Epithelial cell of esophagus (primary cell): ENCODE results near the gene SLC25A41.

Experiments
- DNase-seq: peaks from one replicate; pipeline ENCODE4 v3.0.0; 2010; ENCODE audit warnings: low read depth
- H3K4me3 ChIP-seq: 2 replicates; pipeline ENCODE4 v1.5.1; 2011; ENCODE audit warnings: mild to moderate bottlenecking, low read length, control low read depth
- CTCF ChIP-seq: IDR thresholded peaks from 2 replicates; pipeline ENCODE4 v1.5.1; 2011; ENCODE audit warnings: low read depth, mild to moderate bottlenecking, low read length, control low read depth, inconsistent platforms; ENCODE audit not compliant: insufficient read depth; ENCODE audit errors: missing control alignments

SLC25A41 gene

GRCh38 chr19:6443986-6444385 lies 10.4 kb upstream of the SLC25A41 start:
- DNase-seq, result no peak
- no peak overlapping the region for H3K4me3 ChIP-seq
- no peak for TF ChIP-seq CTCF

DNA sequence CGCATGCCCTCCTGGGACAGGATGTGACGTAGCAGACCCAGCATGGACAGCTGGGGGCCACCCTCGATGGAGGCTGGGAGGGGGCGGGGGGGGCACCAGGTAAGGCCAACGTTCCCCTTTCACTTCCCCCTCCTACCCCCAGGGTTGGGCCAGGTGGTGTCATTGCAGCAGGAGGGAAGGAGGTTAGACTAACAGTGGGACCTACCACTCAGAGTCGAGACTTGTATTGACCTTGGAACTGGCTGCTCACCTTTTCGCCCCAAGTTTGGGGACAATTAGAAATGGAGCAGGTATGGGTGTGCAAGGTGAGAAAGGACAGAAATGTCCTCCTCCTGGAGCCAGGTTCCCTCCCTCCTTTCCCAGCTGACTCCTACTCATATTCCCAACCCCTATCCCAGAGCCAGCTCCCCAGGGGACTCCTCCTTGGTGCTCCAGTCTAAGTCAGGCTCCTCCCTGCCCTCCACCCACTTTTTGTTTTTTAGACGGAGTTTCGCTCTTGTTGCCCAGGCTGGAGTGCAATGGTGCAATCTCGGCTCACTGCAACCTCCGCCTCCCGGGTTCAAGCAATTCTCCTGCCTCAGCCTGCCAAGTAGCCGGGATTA lies 8.6 kb upstream of the SLC25A41 start:
- no peak overlapping the region for H3K4me3 ChIP-seq
- no peak for TF ChIP-seq CTCF
- no peak for DNase-seq

DNA sequence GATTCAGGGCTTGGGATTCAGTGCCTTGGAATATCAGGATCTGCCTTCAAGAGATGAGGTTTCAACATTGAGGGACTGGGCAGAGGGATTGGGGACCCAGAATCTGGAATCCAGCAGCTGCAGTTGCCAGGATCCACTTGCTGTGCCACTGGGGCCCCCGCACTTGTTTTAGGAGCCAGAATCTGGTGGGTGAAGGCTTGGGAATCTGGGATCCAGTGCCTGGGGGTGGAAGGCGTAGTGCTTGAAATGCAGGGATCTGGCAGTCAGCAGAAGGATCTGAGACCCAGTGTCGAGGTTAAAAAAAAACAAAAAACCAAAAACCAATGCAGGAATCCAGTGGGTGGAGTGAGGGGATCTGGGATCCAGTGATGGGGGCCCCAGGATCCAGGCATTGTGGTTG lies 7.3 kb upstream of the SLC25A41 start:
- TF ChIP-seq CTCF, result no peak
- no peak overlapping the region for H3K4me3 ChIP-seq
- DNase-seq, result no peak

DNA sequence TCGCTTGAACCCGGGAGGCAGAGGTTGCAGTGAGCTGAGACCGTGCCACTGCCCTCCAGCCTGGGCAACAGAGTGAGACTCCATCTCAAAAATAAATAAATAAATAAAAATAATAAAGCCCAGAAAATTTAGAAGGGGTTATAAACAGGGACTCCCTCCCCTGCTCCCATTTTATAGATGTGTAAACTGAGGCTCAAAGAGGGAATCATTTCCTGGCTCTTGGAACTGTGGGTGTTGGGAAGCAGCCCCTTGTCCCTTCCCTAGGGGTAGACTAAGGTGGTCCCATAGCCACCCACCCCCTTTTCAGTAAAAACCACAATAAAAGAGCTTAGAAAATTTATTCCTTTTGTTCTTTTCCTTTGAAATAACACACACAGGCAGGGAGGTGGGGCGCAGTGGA lies 6.2 kb upstream of the SLC25A41 start:
- no peak for TF ChIP-seq CTCF
- no peak for DNase-seq
- no peak overlapping the region for H3K4me3 ChIP-seq

GRCh38 chr19:6433165-6433564 lies 398 bp downstream of the SLC25A41 start:
- H3K4me3 ChIP-seq, result no peak overlapping the region
- no peak for DNase-seq
- no peak for TF ChIP-seq CTCF

DNA sequence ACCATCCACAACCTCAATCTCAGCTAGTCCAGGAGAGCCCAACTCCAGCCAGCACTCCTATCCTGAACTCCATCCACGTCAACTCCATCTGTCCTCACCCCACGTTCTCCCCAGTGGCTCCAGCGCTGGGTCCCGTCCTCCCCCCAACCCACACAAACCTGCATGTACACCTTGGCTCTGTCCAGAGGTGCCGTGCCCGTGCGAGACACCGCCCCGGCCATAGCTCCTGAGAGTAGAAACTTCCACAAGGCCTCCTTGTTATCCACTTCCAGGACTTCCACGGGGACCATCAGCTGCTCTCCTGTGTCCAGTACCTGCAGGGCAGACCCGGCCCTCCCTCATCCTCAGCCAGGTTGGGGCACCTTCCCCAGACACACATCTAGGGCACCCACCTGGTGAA lies 1.7 kb downstream of the SLC25A41 start:
- DNase-seq, result no peak
- TF ChIP-seq CTCF, result no peak
- H3K4me3 ChIP-seq, result no peak overlapping the region
